ENCODE results near the gene MAX. TPM values are rescaled to one million over a fixed set of nuclear protein-coding genes. Genes with fewer than 3 reads are reported as not detected.

Gene MAX
- total and polyA plus RNA-seq, 10 donors: 58.7 to 162 (median 109) TPM

GRCh38 chr14:65141523-65141922 lies 39.2 kb upstream of the MAX start:
- intact Hi-C loops (cut with DNase I; ENCODE audit: low total_unique reads): no loop called here
- H3K36me3 ChIP-seq: no peaks in the 10 kb centered on the region
- H3K4me1 ChIP-seq: no peaks in the 10 kb centered on the region
- WGBS, 5 donors: 72 to 89% (median 83%) methylated on average over 5 of the region's 5 CpGs
- H3K27ac ChIP-seq: no peak overlapping the region
- H3K9me3 ChIP-seq: no peaks in the 10 kb centered on the region
- DNase-seq: no peak
- peaks cover 0 to 15% (median 0%) of the 10 kb centered on the region in 7 donors for H3K27me3 ChIP-seq (replicated peaks in 1 of 7)
- no peak overlapping the region for H3K4me3 ChIP-seq
- TF ChIP-seq CTCF (IDR thresholded peaks at IDR 0.05 in 8 of 11, conservative IDR thresholded peaks at IDR 0.05 in 3 of 11) (no peak), POLR2A (IDR thresholded peaks at IDR 0.05) (no peak), POLR2AphosphoS5 (IDR thresholded peaks at IDR 0.05) (no peak)

GRCh38 chr14:65137648-65138307 lies 35.5 kb upstream of the MAX start:
- Histone ChIP-seq H3K4me1 (no peaks in the 10 kb centered on the region), H3K4me3 (no peak overlapping the region), H3K27ac (no peak overlapping the region), H3K27me3 (replicated peaks in 1 of 7) (no peaks in the 10 kb centered on the region), H3K9me3 (no peaks in the 10 kb centered on the region), H3K36me3 (no peaks in the 10 kb centered on the region)
- intact Hi-C loops (cut with DNase I; ENCODE audit: low total_unique reads): no loop called here
- 86 to 95% (median 92%) methylated on average over 9 of the region's 9 CpGs for WGBS, 5 donors
- TF ChIP-seq POLR2AphosphoS5 (IDR thresholded peaks at IDR 0.05) (no peak), POLR2A (IDR thresholded peaks at IDR 0.05) (no peak), CTCF (IDR thresholded peaks at IDR 0.05 in 8 of 11, conservative IDR thresholded peaks at IDR 0.05 in 3 of 11) (no peak)
- no peak for DNase-seq

- TF ChIP-seq POLR2A (IDR thresholded peaks at IDR 0.05) (no peak), POLR2AphosphoS5 (IDR thresholded peaks at IDR 0.05) (no peak), CTCF (IDR thresholded peaks at IDR 0.05 in 8 of 11, conservative IDR thresholded peaks at IDR 0.05 in 3 of 11) (no peak)
- Histone ChIP-seq H3K36me3 (no peaks in the 10 kb centered on the region), H3K27me3 (replicated peaks in 1 of 7) (no peaks in the 10 kb centered on the region), H3K27ac (no peak overlapping the region), H3K4me3 (no peak overlapping the region), H3K9me3 (no peaks in the 10 kb centered on the region), H3K4me1 (no peaks in the 10 kb centered on the region)
- 76 to 85% (median 82%) methylated on average over 9 to 12 of the region's 12 CpGs for WGBS, 5 donors
- intact Hi-C loops (cut with DNase I; ENCODE audit: low total_unique reads): no loop called here
- DNase-seq: no peak
Observed at GRCh38 chr14:65134651-65135579, 32.6 kb upstream of the MAX start.

- H3K36me3 ChIP-seq: no peaks in the 10 kb centered on the region
- DNase-seq: no peak
- no peaks in the 10 kb centered on the region for H3K9me3 ChIP-seq
- WGBS, 5 donors: 92 to 97% (median 94%) methylated on average over 8 of the region's 8 CpGs
- H3K4me1 ChIP-seq: no peaks in the 10 kb centered on the region
- TF ChIP-seq POLR2A (IDR thresholded peaks at IDR 0.05) (no peak), CTCF (IDR thresholded peaks at IDR 0.05 in 8 of 11, conservative IDR thresholded peaks at IDR 0.05 in 3 of 11) (no peak), POLR2AphosphoS5 (IDR thresholded peaks at IDR 0.05) (no peak)
- H3K4me3 ChIP-seq: no peak overlapping the region
- no peaks in the 10 kb centered on the region for H3K27me3 ChIP-seq (replicated peaks in 1 of 7)
- H3K27ac ChIP-seq: no peak overlapping the region
- intact Hi-C loops (cut with DNase I; ENCODE audit: low total_unique reads): no loop called here
Observed at GRCh38 chr14:65132855-65133254, 30.5 kb upstream of the MAX start.
